H9 (cell line): ENCODE results near the gene DCDC1. TPM values are rescaled to one million over a fixed set of nuclear protein-coding genes. Genes with fewer than 3 reads are reported as not detected.

ENCODE experiments used
- DNase-seq: peaks from one replicate; pipeline ENCODE4 v3.0.0-alpha.2; 2017
- H2AFZ ChIP-seq: one replicate; pipeline ENCODE4 v1.6.1; 2013; ENCODE audit warnings: mild to moderate bottlenecking, low read length, control low read depth, moderate library complexity
- H2AK5ac ChIP-seq: 2 replicates; pipeline ENCODE4 v1.6.1; 2013; ENCODE audit warnings: low read length, control low read depth, mixed read lengths; ENCODE audit not compliant: insufficient read length
- H2BK120ac ChIP-seq: one replicate; pipeline ENCODE4 v1.6.1; 2013; ENCODE audit warnings: low read depth, mild to moderate bottlenecking, low read length, control low read depth, inconsistent platforms; ENCODE audit not compliant: poor library complexity, severe bottlenecking
- H2BK12ac ChIP-seq: 2 replicates; pipeline ENCODE4 v1.6.1; 2013; ENCODE audit warnings: low read length, control low read depth, mixed read lengths, low read depth; ENCODE audit not compliant: insufficient read length
- H2BK15ac ChIP-seq: 2 replicates; pipeline ENCODE4 v1.6.1; 2013; ENCODE audit warnings: low read depth, low read length, control low read depth
- H2BK20ac ChIP-seq: one replicate; pipeline ENCODE4 v1.6.1; 2013; ENCODE audit warnings: low read depth, mild to moderate bottlenecking, low read length, control low read depth, inconsistent platforms; ENCODE audit not compliant: poor library complexity, severe bottlenecking
- H2BK5ac ChIP-seq: 2 replicates; pipeline ENCODE4 v1.6.1; 2013; ENCODE audit warnings: low read length, control low read depth, mixed read lengths; ENCODE audit not compliant: insufficient read length
- H3K14ac ChIP-seq: 2 replicates; pipeline ENCODE4 v1.6.1; 2013; ENCODE audit warnings: low read length, control low read depth; ENCODE audit not compliant: insufficient read depth
- H3K18ac ChIP-seq: 2 replicates; pipeline ENCODE4 v1.6.1; 2013; ENCODE audit warnings: low read depth, mild to moderate bottlenecking, mixed read lengths, low read length, control low read depth; ENCODE audit not compliant: insufficient read length
- H3K23ac ChIP-seq: 2 replicates; pipeline ENCODE4 v1.6.1; 2013; ENCODE audit warnings: low read length, control low read depth, mixed read lengths, low read depth; ENCODE audit not compliant: insufficient read length
- H3K23me2 ChIP-seq: 2 replicates; pipeline ENCODE4 v1.6.1; 2013; ENCODE audit warnings: low read depth, mild to moderate bottlenecking, mixed read lengths, low read length, control low read depth; ENCODE audit not compliant: insufficient read length, poor library complexity, severe bottlenecking
- H3K27ac ChIP-seq: 2 replicates; pipeline ENCODE4 v1.5.1; 2013; ENCODE audit warnings: low read length, control low read depth, mixed read lengths, low read depth; ENCODE audit not compliant: insufficient read length
- H3K27me3 ChIP-seq: 2 replicates; pipeline ENCODE4 v1.6.1; 2013; ENCODE audit warnings: low read length, control low read depth, inconsistent platforms; ENCODE audit not compliant: insufficient read depth
- H3K4ac ChIP-seq: 2 replicates; pipeline ENCODE4 v1.6.1; 2013; ENCODE audit warnings: low read depth, mild to moderate bottlenecking, control low read depth, inconsistent platforms, low read length, moderate library complexity
- H3K4me1 ChIP-seq: 2 replicates; pipeline ENCODE4 v1.6.1; 2013; ENCODE audit warnings: low read length, control low read depth, inconsistent platforms; ENCODE audit not compliant: insufficient read depth
- H3K4me2 ChIP-seq: 2 replicates; pipeline ENCODE4 v1.6.1; 2013; ENCODE audit warnings: low read length, control low read depth, mixed read lengths; ENCODE audit not compliant: insufficient read length, insufficient read depth
- H3K56ac ChIP-seq: 2 replicates; pipeline ENCODE4 v1.6.1; 2013; ENCODE audit warnings: low read depth, mild to moderate bottlenecking, mixed read lengths, low read length, control low read depth; ENCODE audit not compliant: insufficient read length
- H3K79me1 ChIP-seq: 2 replicates; pipeline ENCODE4 v1.6.1; 2013; ENCODE audit warnings: low read depth, mild to moderate bottlenecking, moderate library complexity, low read length, control low read depth, inconsistent platforms; ENCODE audit not compliant: insufficient read depth, poor library complexity, severe bottlenecking
- H3K79me2 ChIP-seq: 2 replicates; pipeline ENCODE4 v1.6.1; 2013; ENCODE audit warnings: low read length, control low read depth, inconsistent platforms; ENCODE audit not compliant: insufficient read depth
- H3K9ac ChIP-seq: 2 replicates; pipeline ENCODE4 v1.6.1; 2013; ENCODE audit warnings: low read length, control low read depth, mixed read lengths; ENCODE audit not compliant: insufficient read length; ENCODE audit errors: extremely low read depth
- H3K9me3 ChIP-seq: one replicate; pipeline ENCODE4 v1.6.1; 2013; ENCODE audit warnings: low read depth, low read length, inconsistent platforms; ENCODE audit not compliant: control insufficient read depth
- H3T11ph ChIP-seq: one replicate; pipeline ENCODE4 v1.6.1; 2013; ENCODE audit warnings: mild to moderate bottlenecking, low read length, control low read depth, inconsistent platforms
- H4K20me1 ChIP-seq: one replicate; pipeline ENCODE4 v1.6.1; 2013; ENCODE audit not compliant: control insufficient read depth, insufficient read length, insufficient read depth
- H4K5ac ChIP-seq: 2 replicates; pipeline ENCODE4 v1.6.1; 2013; ENCODE audit warnings: low read depth, mild to moderate bottlenecking, mixed read lengths, low read length, control low read depth; ENCODE audit not compliant: insufficient read length
- H4K8ac ChIP-seq: replicated peaks from 2 replicates; pipeline ENCODE4 v1.6.1; 2013; ENCODE audit warnings: low read length, control low read depth, mixed read lengths, low read depth; ENCODE audit not compliant: insufficient read length
- H4K91ac ChIP-seq: 2 replicates; pipeline ENCODE4 v1.6.1; 2013; ENCODE audit warnings: low read depth, mild to moderate bottlenecking, moderate library complexity, mixed read lengths, low read length, control low read depth; ENCODE audit not compliant: insufficient read length
- H3K27ac Mint-ChIP-seq, 3 experiments: 2 replicates in 2 of 3; 3 replicates in 1 of 3; pipeline ENCODE4 v1.8.0; 2020 to 2021; ENCODE audit warnings: mixed read lengths in 3 of 3, mild to moderate bottlenecking in 1 of 3, moderate library complexity in 1 of 3
- H3K27me3 Mint-ChIP-seq: 2 replicates; pipeline ENCODE4 v1.8.0; 2021; ENCODE audit warnings: low read depth, mild to moderate bottlenecking, moderate library complexity, mixed read lengths
- H3K36me3 Mint-ChIP-seq, 3 experiments: 2 replicates in 2 of 3; 3 replicates in 1 of 3; pipeline ENCODE4 v1.8.0; 2020 to 2021; ENCODE audit warnings: low read depth in 3 of 3, mixed read lengths in 3 of 3; ENCODE audit not compliant: insufficient read depth in 1 of 3
- H3K4me1 Mint-ChIP-seq, 2 experiments: 2 replicates each; pipeline ENCODE4 v1.8.0; 2020; ENCODE audit warnings: mixed read lengths in 2 of 2
- H3K4me3 Mint-ChIP-seq, 2 experiments: 2 replicates in 1 of 2; 3 replicates in 1 of 2; pipeline ENCODE4 v1.8.0; 2020 to 2021; ENCODE audit warnings: mild to moderate bottlenecking in 2 of 2, mixed read lengths in 2 of 2, moderate library complexity in 1 of 2
- H3K9me3 Mint-ChIP-seq, 2 experiments: 2 replicates in 1 of 2; 3 replicates in 1 of 2; pipeline ENCODE4 v1.8.0; 2020; ENCODE audit warnings: mild to moderate bottlenecking in 2 of 2, mixed read lengths in 2 of 2, moderate library complexity in 1 of 2
- CTCF ChIP-seq: fragments of 200-600 bp; sonication (generic); conservative IDR thresholded peaks from 3 replicates; pipeline ENCODE4 v1.8.0; 2021; ENCODE audit warnings: antibody characterized with exemption, mild to moderate bottlenecking
- WGBS: extraction: QIAGEN DNeasy Blood & Tissue Kit; methylation state at CpG from one replicate; pipeline ENCODE4 v1.1.7; 2013; ENCODE audit warnings: missing lambda C conversion rate, low lambda C conversion rate, mixed read lengths; ENCODE audit not compliant: insufficient read length; ENCODE audit errors: extremely low coverage; 5-methylcytosine and 5-hydroxymethylcytosine counted together
- total RNA-seq: library from RNA; stranded (reverse); gene quantifications from 2 replicates; pipeline ENCODE4 v1.2.1, GENCODE V29; 2021

The DCDC1 gene
- total RNA-seq, 1 experiment from 2014 or later: 0.09 TPM

- Histone ChIP-seq H2AK5ac (no peak overlapping the region), H4K91ac (no peak overlapping the region), H3K79me1 (no peaks in the 10 kb centered on the region), H3K79me2 (no peaks in the 10 kb centered on the region), H4K20me1 (no peaks in the 10 kb centered on the region), H3K27me3 (no peaks in the 10 kb centered on the region), H3K56ac (no peak overlapping the region), H3K4me2 (no peak overlapping the region), H3K23me2 (no peaks in the 10 kb centered on the region), H2AFZ (no peak overlapping the region), H2BK12ac (no peak overlapping the region), H3K9me3 (no peaks in the 10 kb centered on the region), H4K5ac (no peak overlapping the region), H2BK5ac (no peak overlapping the region), H3K4me1 (no peaks in the 10 kb centered on the region), H2BK120ac (no peak overlapping the region), H3K18ac (no peak overlapping the region), H2BK15ac (no peak overlapping the region; the same call in 1 of the 2 replicates), H3T11ph (no peak overlapping the region), H3K23ac (no peak overlapping the region), H4K8ac (no peak overlapping the region), H2BK20ac (no peak overlapping the region), H3K14ac (no peak overlapping the region), H3K4ac (no peak overlapping the region), H3K27ac (no peak overlapping the region), H3K9ac (no peak overlapping the region)
- no peak for TF ChIP-seq CTCF
- H3K4me3 Mint-ChIP-seq: no peak overlapping the region
- no peaks in the 10 kb centered on the region for H3K9me3 Mint-ChIP-seq
- DNase-seq: no peak
- H3K27ac Mint-ChIP-seq: no peak overlapping the region
- H3K4me1 Mint-ChIP-seq: no peaks in the 10 kb centered on the region
- WGBS: no CpG with 5 or more reads among the region's 3 CpGs
- no peaks in the 10 kb centered on the region for H3K36me3 Mint-ChIP-seq
- H3K27me3 Mint-ChIP-seq: no peaks in the 10 kb centered on the region
Measured at GRCh38 chr11:31001427-31001826, 368.1 kb downstream of the DCDC1 start.
